Natural killer cell treated with Interleukin-12 subunit alpha and Interleukin-12 subunit beta and Interleukin-15 and Interleukin-18, amount 100 ng/mL, for 72 hours (primary cell): ENCODE measurements around the gene ADO. TPM values are rescaled to one million over a fixed set of nuclear protein-coding genes. Genes with fewer than 3 reads are reported as not detected.
A peak's percentile ranks its signal among the peaks of the same experiment; 100 is the strongest.
"Not testable (repeated sequence)": the region's sequence is repeated elsewhere in the genome, so short reads cannot be mapped to it uniquely, and the experiment has no call there.

Experiments used
- ATAC-seq, 2 donors: fragments of 150-1000 bp; cut with Tn5 transposase in 1 of 2; sonication (Bioruptor Pico), chemical (Tn5 transposase) in 1 of 2; 2 replicates each; pipeline ENCODE4 v1.10.0; 2021
- DNase-seq: peaks from one replicate; pipeline ENCODE4 v3.0.0; 2022; ENCODE audit warnings: low spot score
- H3K27ac Mint-ChIP-seq, 2 donors: 1 replicate in 1 of 2; 2 replicates in 1 of 2; pipeline ENCODE4 v1.8.0; 2022; ENCODE audit warnings: mixed read lengths in 2 of 2, mild to moderate bottlenecking in 1 of 2, moderate library complexity in 1 of 2
- H3K27me3 Mint-ChIP-seq, 2 donors: 1 replicate in 1 of 2; 2 replicates in 1 of 2; pipeline ENCODE4 v1.8.0; 2022; ENCODE audit warnings: mixed read lengths in 2 of 2
- H3K36me3 Mint-ChIP-seq: one replicate; pipeline ENCODE4 v1.8.0; 2022; ENCODE audit warnings: mixed read lengths
- H3K4me1 Mint-ChIP-seq, 2 donors: 1 replicate in 1 of 2; 2 replicates in 1 of 2; pipeline ENCODE4 v1.8.0; 2022; ENCODE audit warnings: low read depth in 2 of 2, mixed read lengths in 2 of 2, mild to moderate bottlenecking in 1 of 2
- H3K4me3 Mint-ChIP-seq: one replicate; pipeline ENCODE4 v1.8.0; 2022; ENCODE audit warnings: mixed read lengths
- H3K9me3 Mint-ChIP-seq: 2 replicates; pipeline ENCODE4 v1.8.0; 2022; ENCODE audit warnings: mixed read lengths
- total RNA-seq, 2 donors: library from RNA; stranded (reverse); gene quantifications; one replicate each; pipeline ENCODE4 v1.2.3, GENCODE V29; 2022

Gene ADO
- total RNA-seq, 2 donors from 2014 or later, result 26.3 to 49.2 TPM

GRCh38 chr10:62778125-62778524 is 26.4 kb upstream of the ADO start:
- peaks cover 2% of the 10 kb centered on the region for H3K9me3 Mint-ChIP-seq
- H3K4me3 Mint-ChIP-seq, result peak overlapping the region; percentile 2
- no peaks in the 10 kb centered on the region for H3K36me3 Mint-ChIP-seq
- DNase-seq (no peak), ATAC-seq (no peak)
- H3K27ac Mint-ChIP-seq, result peak overlapping the region; percentile 38 to 75
- no peaks in the 10 kb centered on the region for H3K27me3 Mint-ChIP-seq
- peaks cover 39 to 41% of the 10 kb centered on the region in 2 donors for H3K4me1 Mint-ChIP-seq

- ATAC-seq (peak; percentile 98), DNase-seq (peak; percentile 95)
- H3K27me3 Mint-ChIP-seq, result no peaks in the 10 kb centered on the region
- peak overlapping the region; percentile 38 to 75 for H3K27ac Mint-ChIP-seq
- peak overlapping the region; percentile 55 for H3K4me3 Mint-ChIP-seq
- H3K4me1 Mint-ChIP-seq, result peaks cover 38 to 41% of the 10 kb centered on the region in 2 donors
- peaks cover 13% of the 10 kb centered on the region for H3K36me3 Mint-ChIP-seq
- H3K9me3 Mint-ChIP-seq, result peaks cover 7% of the 10 kb centered on the region
Measured at GRCh38 chr10:62779487-62780248, 24.9 kb upstream of the ADO start.

- ATAC-seq, H3K4me3 Mint-ChIP-seq: not testable (repeated sequence)
Measured at GRCh38 chr10:62784537-62784936, 20.0 kb upstream of the ADO start.

GRCh38 chr10:62788285-62788684 is 16.2 kb upstream of the ADO start:
- not testable (repeated sequence) for ATAC-seq, H3K4me1 Mint-ChIP-seq, H3K27me3 Mint-ChIP-seq, H3K4me3 Mint-ChIP-seq, DNase-seq, H3K27ac Mint-ChIP-seq
- H3K36me3 Mint-ChIP-seq, result peaks cover 21% of the 10 kb centered on the region
- H3K9me3 Mint-ChIP-seq, result peaks cover 12% of the 10 kb centered on the region

More at GRCh38 chr10:62784537-62784936, 20.0 kb upstream of the ADO start:
- not testable (repeated sequence) for DNase-seq, H3K27me3 Mint-ChIP-seq
- peak overlapping the region in 1 of 2 donors; percentile 13 for H3K27ac Mint-ChIP-seq
- peaks cover 15% of the 10 kb centered on the region for H3K9me3 Mint-ChIP-seq
- peaks cover 17 to 19% of the 10 kb centered on the region in 2 donors for H3K4me1 Mint-ChIP-seq
- H3K36me3 Mint-ChIP-seq, result peaks cover 21% of the 10 kb centered on the region

- H3K9me3 Mint-ChIP-seq, result peaks cover 12% of the 10 kb centered on the region
- H3K27ac Mint-ChIP-seq, result no peak overlapping the region
- H3K4me1 Mint-ChIP-seq, result peaks cover 0 to 4% of the 10 kb centered on the region in 2 donors
- DNase-seq (no peak), ATAC-seq (no peak)
- peaks cover 15% of the 10 kb centered on the region for H3K36me3 Mint-ChIP-seq
- no peaks in the 10 kb centered on the region for H3K27me3 Mint-ChIP-seq
- no peak overlapping the region for H3K4me3 Mint-ChIP-seq
Measured at GRCh38 chr10:62788861-62789467, 15.6 kb upstream of the ADO start.

- DNase-seq, result no peak
- ATAC-seq, result no peak
- H3K9me3 Mint-ChIP-seq, result peaks cover 4% of the 10 kb centered on the region
- H3K36me3 Mint-ChIP-seq, result peaks cover 4% of the 10 kb centered on the region
- no peak overlapping the region for H3K27ac Mint-ChIP-seq
- no peaks in the 10 kb centered on the region for H3K27me3 Mint-ChIP-seq
- H3K4me1 Mint-ChIP-seq, result peaks cover 0 to 4% of the 10 kb centered on the region in 2 donors
- no peak overlapping the region for H3K4me3 Mint-ChIP-seq
Measured at GRCh38 chr10:62790019-62790555, 14.4 kb upstream of the ADO start.

- ATAC-seq (no peak), DNase-seq (no peak)
- peak overlapping the region in 1 of 2 donors; percentile 41 for H3K27ac Mint-ChIP-seq
- no peak overlapping the region for H3K4me3 Mint-ChIP-seq
- H3K27me3 Mint-ChIP-seq, result no peaks in the 10 kb centered on the region
- peaks cover 0 to 4% of the 10 kb centered on the region in 2 donors for H3K4me1 Mint-ChIP-seq
- no peaks in the 10 kb centered on the region for H3K36me3 Mint-ChIP-seq
- no peaks in the 10 kb centered on the region for H3K9me3 Mint-ChIP-seq
Measured at GRCh38 chr10:62790571-62790970, 13.9 kb upstream of the ADO start.

- DNase-seq, result no peak
- Mint-ChIP-seq H3K27ac (no peak overlapping the region), H3K36me3 (no peaks in the 10 kb centered on the region), H3K4me3 (no peak overlapping the region), H3K27me3 (peaks cover 4 to 10% of the 10 kb centered on the region in 2 donors), H3K4me1 (peaks cover 0 to 4% of the 10 kb centered on the region in 2 donors), H3K9me3 (no peaks in the 10 kb centered on the region)
- no peak for ATAC-seq
Measured at GRCh38 chr10:62792261-62792660, 12.3 kb upstream of the ADO start.

GRCh38 chr10:62794306-62794705 is 10.2 kb upstream of the ADO start:
- ATAC-seq, result no peak
- no peaks in the 10 kb centered on the region for H3K9me3 Mint-ChIP-seq
- no peaks in the 10 kb centered on the region for H3K36me3 Mint-ChIP-seq
- peaks cover 0 to 6% of the 10 kb centered on the region in 2 donors for H3K4me1 Mint-ChIP-seq
- peaks cover 12 to 17% of the 10 kb centered on the region in 2 donors for H3K27me3 Mint-ChIP-seq
- H3K27ac Mint-ChIP-seq, result no peak overlapping the region
- no peak for DNase-seq
- H3K4me3 Mint-ChIP-seq, result no peak overlapping the region

GRCh38 chr10:62795100-62795499 is 9.4 kb upstream of the ADO start:
- Mint-ChIP-seq H3K27me3 (peaks cover 12 to 18% of the 10 kb centered on the region in 2 donors), H3K36me3 (no peaks in the 10 kb centered on the region), H3K27ac (no peak overlapping the region), H3K4me3 (no peak overlapping the region), H3K4me1 (peaks cover 0 to 6% of the 10 kb centered on the region in 2 donors), H3K9me3 (no peaks in the 10 kb centered on the region)
- DNase-seq, result no peak
- no peak for ATAC-seq

- no peak overlapping the region for H3K4me3 Mint-ChIP-seq
- ATAC-seq, result no peak
- H3K36me3 Mint-ChIP-seq, result no peaks in the 10 kb centered on the region
Measured at GRCh38 chr10:62795762-62796161, 8.8 kb upstream of the ADO start.

GRCh38 chr10:62796896-62797295 is 7.6 kb upstream of the ADO start:
- Mint-ChIP-seq H3K27ac (no peak overlapping the region), H3K4me1 (peaks cover 0 to 10% of the 10 kb centered on the region in 2 donors), H3K27me3 (peaks cover 14 to 27% of the 10 kb centered on the region in 2 donors), H3K9me3 (no peaks in the 10 kb centered on the region), H3K4me3 (no peak overlapping the region), H3K36me3 (no peaks in the 10 kb centered on the region)
- ATAC-seq (no peak), DNase-seq (no peak)

More at GRCh38 chr10:62795762-62796161, 8.8 kb upstream of the ADO start:
- Mint-ChIP-seq H3K27ac (no peak overlapping the region), H3K4me1 (peaks cover 0 to 10% of the 10 kb centered on the region in 2 donors), H3K9me3 (no peaks in the 10 kb centered on the region), H3K27me3 (peaks cover 14 to 25% of the 10 kb centered on the region in 2 donors)
- no peak for DNase-seq

GRCh38 chr10:62801871-62802270 is 2.6 kb upstream of the ADO start:
- Mint-ChIP-seq H3K4me1 (peaks cover 18 to 25% of the 10 kb centered on the region in 2 donors), H3K36me3 (peaks cover 10% of the 10 kb centered on the region), H3K9me3 (no peaks in the 10 kb centered on the region), H3K27me3 (peaks cover 10 to 19% of the 10 kb centered on the region in 2 donors), H3K27ac (peak overlapping the region in 1 of 2 donors; percentile 53), H3K4me3 (no peak overlapping the region)
- no peak for DNase-seq
- no peak for ATAC-seq
